Measurements from ENCODE around the gene IQCK. TPM values are rescaled to one million over a fixed set of nuclear protein-coding genes. Genes with fewer than 3 reads are reported as not detected.

Gene IQCK
- total RNA-seq, 1 donor, result 13.4 TPM

DNA sequence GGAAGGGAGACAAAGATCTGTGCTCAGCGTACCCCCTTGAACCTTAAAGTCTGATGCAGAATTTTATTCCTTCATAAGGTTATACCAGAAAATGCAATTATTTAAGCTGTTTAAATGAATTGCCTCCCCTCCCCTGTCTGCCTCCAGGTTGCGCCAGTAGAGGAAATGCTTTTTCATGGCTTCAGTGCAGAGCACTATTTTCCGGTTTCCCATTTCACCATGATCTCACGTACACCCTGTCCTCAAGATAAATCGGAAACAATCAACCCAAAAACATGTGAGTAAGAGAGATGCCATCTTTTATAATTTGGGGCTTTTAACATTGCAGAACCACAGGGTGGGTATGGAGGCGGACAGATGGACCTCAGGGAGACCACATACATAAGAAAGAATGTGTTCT, 15.5 kb downstream of the IQCK start:
- no peak for DNase-seq (ENCODE audit: low read depth)
- no peak overlapping the region for H3K4me3 ChIP-seq (ENCODE audit: low read depth, low read length)
- TF ChIP-seq, protein P1, sequence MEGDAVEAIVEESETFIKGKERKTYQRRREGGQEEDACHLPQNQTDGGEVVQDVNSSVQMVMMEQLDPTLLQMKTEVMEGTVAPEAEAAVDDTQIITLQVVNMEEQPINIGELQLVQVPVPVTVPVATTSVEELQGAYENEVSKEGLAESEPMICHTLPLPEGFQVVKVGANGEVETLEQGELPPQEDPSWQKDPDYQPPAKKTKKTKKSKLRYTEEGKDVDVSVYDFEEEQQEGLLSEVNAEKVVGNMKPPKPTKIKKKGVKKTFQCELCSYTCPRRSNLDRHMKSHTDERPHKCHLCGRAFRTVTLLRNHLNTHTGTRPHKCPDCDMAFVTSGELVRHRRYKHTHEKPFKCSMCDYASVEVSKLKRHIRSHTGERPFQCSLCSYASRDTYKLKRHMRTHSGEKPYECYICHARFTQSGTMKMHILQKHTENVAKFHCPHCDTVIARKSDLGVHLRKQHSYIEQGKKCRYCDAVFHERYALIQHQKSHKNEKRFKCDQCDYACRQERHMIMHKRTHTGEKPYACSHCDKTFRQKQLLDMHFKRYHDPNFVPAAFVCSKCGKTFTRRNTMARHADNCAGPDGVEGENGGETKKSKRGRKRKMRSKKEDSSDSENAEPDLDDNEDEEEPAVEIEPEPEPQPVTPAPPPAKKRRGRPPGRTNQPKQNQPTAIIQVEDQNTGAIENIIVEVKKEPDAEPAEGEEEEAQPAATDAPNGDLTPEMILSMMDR (IDR thresholded peaks at IDR 0.05; ENCODE audit: insufficient read depth, low read depth, low read length), result no peak

DNA sequence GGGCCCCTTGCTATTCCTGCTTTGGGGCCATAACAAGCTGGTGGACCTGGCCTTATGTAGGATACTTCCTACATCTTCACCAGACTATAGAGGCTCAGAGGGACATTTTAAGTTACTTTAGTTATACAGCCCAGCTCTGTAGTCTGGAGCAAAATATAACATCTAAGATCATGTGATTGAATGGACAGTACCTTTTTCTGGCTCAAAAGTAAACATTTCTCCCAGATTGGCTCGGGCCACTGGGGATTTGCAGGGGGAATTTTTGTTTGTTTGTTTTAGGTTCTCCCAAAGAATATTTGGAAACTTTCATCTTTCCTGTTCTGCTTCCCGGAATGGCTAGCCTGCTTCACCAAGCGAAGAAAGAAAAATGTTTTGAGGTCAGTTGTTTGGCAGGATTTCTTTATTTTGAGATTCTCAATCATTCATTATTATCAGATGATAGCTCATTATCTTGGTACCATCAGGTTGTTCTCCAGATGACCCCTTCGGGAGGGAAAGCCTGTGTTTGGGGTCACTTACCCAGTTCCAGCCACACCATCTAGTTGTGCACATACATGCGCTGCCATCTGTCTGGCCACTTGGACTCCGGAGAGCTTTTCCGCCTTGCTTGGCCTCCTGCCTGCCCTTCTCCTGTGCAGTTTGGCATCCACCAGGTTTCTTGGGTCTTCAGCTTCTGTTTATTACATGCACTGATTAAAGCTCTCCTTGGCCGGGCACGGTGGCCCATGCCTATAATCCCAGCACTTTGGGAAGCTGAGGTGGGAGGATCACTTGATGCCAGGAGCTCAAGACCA, 17.2 kb downstream of the IQCK start:
- DNase-seq (ENCODE audit: low read depth), result no peak
- TF ChIP-seq, protein P1 (IDR thresholded peaks at IDR 0.05; ENCODE audit: insufficient read depth, low read depth, low read length), result no peak
- no peak overlapping the region for H3K4me3 ChIP-seq (ENCODE audit: low read depth, low read length)

DNA sequence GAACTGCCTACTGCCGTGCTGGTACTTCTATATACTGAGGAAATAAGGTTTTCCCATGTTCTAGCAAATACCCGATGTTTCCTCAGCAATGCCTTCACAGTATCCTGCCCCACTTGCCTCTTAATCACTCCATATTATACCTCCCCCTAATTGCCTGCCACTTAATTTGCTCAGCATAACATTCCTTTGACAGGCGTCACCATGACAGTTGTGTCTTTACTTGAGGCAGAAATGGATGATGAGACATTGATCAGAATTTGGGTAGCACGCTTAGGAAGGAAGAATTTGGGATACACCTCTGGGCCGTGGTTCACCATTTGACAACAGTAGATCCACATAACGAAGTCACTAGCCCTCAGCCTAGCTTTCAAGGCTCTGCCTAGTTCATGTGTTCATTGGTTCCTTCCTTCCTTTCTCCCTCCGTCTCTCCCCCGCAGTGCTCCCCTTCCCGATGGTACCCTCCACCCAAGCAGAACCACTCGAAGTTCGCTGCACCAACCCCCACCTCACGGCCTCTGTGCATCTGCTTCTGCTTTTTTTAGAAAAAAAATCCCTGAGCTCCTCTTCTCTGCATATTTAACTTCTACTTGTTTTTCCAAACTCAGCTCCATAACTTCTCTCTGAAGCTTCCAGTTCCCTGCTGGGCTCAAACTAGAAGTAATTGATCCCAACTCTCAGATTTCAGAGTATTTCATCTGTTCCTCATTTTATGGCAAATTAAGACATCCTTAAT, 19.4 kb downstream of the IQCK start:
- H3K4me3 ChIP-seq (ENCODE audit: low read depth, low read length), result no peak overlapping the region
- no peak for DNase-seq (ENCODE audit: low read depth)
- TF ChIP-seq, protein P1 (IDR thresholded peaks at IDR 0.05; ENCODE audit: insufficient read depth, low read depth, low read length), result no peak

DNA sequence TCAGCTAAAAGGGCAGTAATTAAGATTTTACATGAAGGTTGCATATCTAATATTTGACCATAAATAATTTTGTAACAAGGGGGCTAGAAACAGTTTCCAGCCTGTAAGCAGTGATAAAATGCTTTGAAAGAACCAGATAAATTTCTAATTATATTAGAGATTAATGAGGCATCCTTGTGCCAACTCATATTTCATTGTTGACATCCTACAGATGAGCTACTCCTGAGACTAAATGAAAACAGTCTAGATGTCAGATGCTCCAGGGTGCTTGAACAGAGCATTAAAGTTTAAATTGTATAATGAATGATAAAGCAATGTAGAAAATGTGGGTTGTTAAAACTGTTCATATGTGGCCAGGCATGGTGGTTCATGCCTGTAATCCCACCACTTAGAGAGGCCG, 23.3 kb downstream of the IQCK start:
- H3K4me3 ChIP-seq (ENCODE audit: low read depth, low read length), result no peak overlapping the region
- no peak for DNase-seq (ENCODE audit: low read depth)
- TF ChIP-seq, protein P1 (IDR thresholded peaks at IDR 0.05; ENCODE audit: insufficient read depth, low read depth, low read length), result no peak

DNA sequence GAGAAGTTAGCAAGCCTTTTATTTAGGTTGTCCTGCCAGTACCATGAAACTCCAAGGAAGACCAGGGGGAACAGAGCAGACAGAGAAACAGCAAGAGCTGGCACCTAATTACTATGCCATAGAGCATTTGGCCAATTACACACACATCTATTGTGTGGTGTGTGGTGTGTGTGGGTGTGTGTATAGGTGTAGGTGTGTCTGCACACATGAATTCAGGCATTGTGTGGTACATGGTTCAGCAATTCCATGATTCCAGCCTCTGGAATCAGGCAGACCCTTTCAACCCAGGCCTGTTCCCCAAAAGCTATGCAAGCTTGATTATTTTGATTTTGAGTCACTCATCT, 25.7 kb downstream of the IQCK start:
- DNase-seq (ENCODE audit: low read depth), result no peak
- TF ChIP-seq, protein P1 (IDR thresholded peaks at IDR 0.05; ENCODE audit: insufficient read depth, low read depth, low read length), result no peak
- H3K4me3 ChIP-seq (ENCODE audit: low read depth, low read length), result no peak overlapping the region

DNA sequence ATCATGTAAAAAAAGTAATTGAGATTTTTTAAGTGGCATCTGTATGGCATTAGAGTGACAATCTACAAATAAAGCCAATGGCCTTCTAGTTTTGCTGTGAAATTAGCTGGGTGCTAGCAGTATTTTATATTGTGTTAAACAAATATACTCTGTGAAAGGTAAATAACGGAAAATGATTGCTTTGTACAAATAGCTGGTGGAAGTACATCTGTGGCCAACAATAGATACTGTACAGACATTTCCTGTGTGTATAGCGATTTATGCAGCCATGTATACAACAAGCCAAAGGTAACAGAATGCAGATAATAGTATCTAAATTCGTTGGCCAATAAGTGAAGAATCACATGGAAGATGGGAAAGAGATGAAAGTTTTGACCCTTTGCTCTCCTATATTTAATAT, 26.6 kb downstream of the IQCK start:
- no peak for DNase-seq (ENCODE audit: low read depth)
- TF ChIP-seq, protein P1 (IDR thresholded peaks at IDR 0.05; ENCODE audit: insufficient read depth, low read depth, low read length), result no peak
- no peak overlapping the region for H3K4me3 ChIP-seq (ENCODE audit: low read depth, low read length)

All from fibroblast of villous mesenchyme (primary cell).